Lower leg skin (tissue), 3 donors: ENCODE measurements around the gene SPATA46.

Source experiments
- CTCF ChIP-seq, 3 donors: fragments of 450-650 bp; IDR thresholded peaks; one replicate each; pipeline ENCODE4 v1.5.1; 2016; ENCODE audit warnings: antibody characterized with exemption in 3 of 3, mild to moderate bottlenecking in 3 of 3, moderate library complexity in 2 of 3
- POLR2A ChIP-seq, 2 donors: fragments of 450-650 bp; IDR thresholded peaks; one replicate each; pipeline ENCODE4 v1.6.1; 2016 to 2017; ENCODE audit warnings: antibody characterized with exemption in 2 of 2, mild to moderate bottlenecking in 1 of 2, moderate library complexity in 1 of 2

- TF ChIP-seq CTCF (IDR thresholded peaks at IDR 0.05) = no peak
- TF ChIP-seq POLR2A (IDR thresholded peaks at IDR 0.05) = no peak
These were observed 12.6 kb upstream of the SPATA46 start for GRCh38 chr1:162389021-162389818.
